ENCODE measurements around the gene LRRC45. TPM values are rescaled to one million over a fixed set of nuclear protein-coding genes. Genes with fewer than 3 reads are reported as not detected.

LRRC45 gene
- total RNA-seq, 1 experiment from 2014 or later = 25.1 TPM

GRCh38 chr17:82055023-82055964, 32.2 kb downstream of the LRRC45 start:
- DNase-seq (ENCODE audit: low spot score) = no peak
- in situ Hi-C loops (cut with HindIII; ENCODE audit: low sequenced_read_pairs) = no loop called here

- in situ Hi-C loops (cut with HindIII; ENCODE audit: low sequenced_read_pairs) = no loop called here
- no peak for DNase-seq (ENCODE audit: low spot score)
Observed at GRCh38 chr17:82055965-82056728, 33.0 kb downstream of the LRRC45 start.

GRCh38 chr17:82056729-82057621, 33.9 kb downstream of the LRRC45 start:
- in situ Hi-C loops (cut with HindIII; ENCODE audit: low sequenced_read_pairs) = no loop called here
- DNase-seq (ENCODE audit: low spot score) = no peak

- in situ Hi-C loops (cut with HindIII; ENCODE audit: low sequenced_read_pairs) = no loop called here
- no peak for DNase-seq (ENCODE audit: low spot score)
Observed at GRCh38 chr17:82058230-82058854, 35.2 kb downstream of the LRRC45 start.

- in situ Hi-C loops (cut with HindIII; ENCODE audit: low sequenced_read_pairs) = no loop called here
Observed at GRCh38 chr17:82058855-82059249, 35.7 kb downstream of the LRRC45 start.

GRCh38 chr17:82059272-82060000, 36.3 kb downstream of the LRRC45 start:
- in situ Hi-C loops (cut with HindIII; ENCODE audit: low sequenced_read_pairs) = no loop called here
- DNase-seq (ENCODE audit: low spot score) = no peak

More at GRCh38 chr17:82058855-82059249, 35.7 kb downstream of the LRRC45 start:
- DNase-seq (ENCODE audit: low spot score) = no peak

- DNase-seq (ENCODE audit: low spot score) = no peak
Observed at GRCh38 chr17:82060001-82060380, 36.9 kb downstream of the LRRC45 start.

GRCh38 chr17:82060614-82061013, 37.5 kb downstream of the LRRC45 start:
- DNase-seq (ENCODE audit: low spot score) = no peak

More at GRCh38 chr17:82060001-82060380, 36.9 kb downstream of the LRRC45 start:
- in situ Hi-C loops (cut with HindIII; ENCODE audit: low sequenced_read_pairs) = no loop called here

GRCh38 chr17:82061047-82061925, 38.2 kb downstream of the LRRC45 start:
- no peak for DNase-seq (ENCODE audit: low spot score)

More at GRCh38 chr17:82060614-82061013, 37.5 kb downstream of the LRRC45 start:
- in situ Hi-C loops (cut with HindIII; ENCODE audit: low sequenced_read_pairs) = no loop called here

GRCh38 chr17:82062076-82062983, 39.2 kb downstream of the LRRC45 start:
- DNase-seq (ENCODE audit: low spot score) = no peak
- in situ Hi-C loops (cut with HindIII; ENCODE audit: low sequenced_read_pairs) = no loop called here

More at GRCh38 chr17:82061047-82061925, 38.2 kb downstream of the LRRC45 start:
- in situ Hi-C loops (cut with HindIII; ENCODE audit: low sequenced_read_pairs) = no loop called here

- in situ Hi-C loops (cut with HindIII; ENCODE audit: low sequenced_read_pairs) = no loop called here
- DNase-seq (ENCODE audit: low spot score) = no peak
Observed at GRCh38 chr17:82062984-82063368, 39.9 kb downstream of the LRRC45 start.

- in situ Hi-C loops (cut with HindIII; ENCODE audit: low sequenced_read_pairs) = no loop called here
- no peak for DNase-seq (ENCODE audit: low spot score)
Observed at GRCh38 chr17:82063424-82064415, 40.6 kb downstream of the LRRC45 start.

GRCh38 chr17:82064433-82065192, 41.5 kb downstream of the LRRC45 start:
- DNase-seq (ENCODE audit: low spot score) = no peak
- in situ Hi-C loops (cut with HindIII; ENCODE audit: low sequenced_read_pairs) = no loop called here

- in situ Hi-C loops (cut with HindIII; ENCODE audit: low sequenced_read_pairs) = no loop called here
- DNase-seq (ENCODE audit: low spot score) = no peak
Observed at GRCh38 chr17:82065193-82065637, 42.1 kb downstream of the LRRC45 start.
